Calu3 (cell line): Measurements from ENCODE around the gene ACAP2. TPM values are rescaled to one million over a fixed set of nuclear protein-coding genes. Genes with fewer than 3 reads are reported as not detected.
"Not testable (repeated sequence)": the region's sequence is repeated elsewhere in the genome, so short reads cannot be mapped to it uniquely, and the experiment has no call there.

Experiments used
- BruUV-seq: library from RNA; stranded (reverse); fragments of 400-500 nt; replicated peaks from 2 replicates; lab custom pipeline; 2021; lab: Mats Ljungman, UMichigan
- CTCF ChIA-PET: fragments of 300-600 bp; sonication (Branson Sonifier 250); formaldehyde crosslinking; loops from one replicate; lab custom pipeline; 2022; ENCODE audit warnings: antibody characterized with exemption; lab: Charles Lee
- DNase-seq: peaks from one replicate; pipeline ENCODE4 v3.0.0; 2022
- H3K27ac Mint-ChIP-seq: one replicate; pipeline ENCODE4 v1.8.0; 2022; ENCODE audit warnings: mixed read lengths; ENCODE audit not compliant: unreplicated experiment
- H3K27me3 Mint-ChIP-seq: one replicate; pipeline ENCODE4 v1.8.0; 2022; ENCODE audit warnings: mixed read lengths; ENCODE audit not compliant: unreplicated experiment
- H3K36me3 Mint-ChIP-seq: one replicate; pipeline ENCODE4 v1.8.0; 2022; ENCODE audit warnings: mild to moderate bottlenecking, moderate library complexity, mixed read lengths; ENCODE audit not compliant: insufficient read depth, unreplicated experiment
- H3K4me1 Mint-ChIP-seq: one replicate; pipeline ENCODE4 v1.8.0; 2022; ENCODE audit warnings: mild to moderate bottlenecking, low read depth, mixed read lengths; ENCODE audit not compliant: unreplicated experiment
- H3K4me3 Mint-ChIP-seq: one replicate; pipeline ENCODE4 v1.8.0; 2022; ENCODE audit warnings: mild to moderate bottlenecking, low read depth, moderate library complexity, mixed read lengths; ENCODE audit not compliant: unreplicated experiment
- H3K9me3 Mint-ChIP-seq: one replicate; pipeline ENCODE4 v1.8.0; 2022; ENCODE audit warnings: low read depth, mixed read lengths; ENCODE audit not compliant: unreplicated experiment
- CTCF ChIP-seq: fragments of 200-600 bp; IDR thresholded peaks from one replicate; pipeline ENCODE4 v1.8.0; 2022; ENCODE audit warnings: antibody characterized with exemption; ENCODE audit not compliant: unreplicated experiment
- intact Hi-C: fragments of 100-400 bp; cut with micrococcal nuclease; formaldehyde crosslinking; loops from one replicate; pipeline ENCODE4 v1.10.0; 2022; ENCODE audit not compliant: unreplicated experiment
- total RNA-seq: library from RNA; stranded (reverse); gene quantifications from 2 replicates; pipeline ENCODE4 v1.2.3, GENCODE V29; 2022

ACAP2 gene
- total RNA-seq, 1 experiment from 2014 or later: 74.0 TPM

- no peak for TF ChIP-seq CTCF
- no peak for DNase-seq
- CTCF ChIA-PET: interaction anchor here (0.7 kb wide), 1 partner anchor 285 kb away, joined by 3 read pairs; no protein-coding TSS in a partner anchor
- Mint-ChIP-seq H3K27me3 (no peaks in the 10 kb centered on the region), H3K9me3 (no peaks in the 10 kb centered on the region), H3K4me1 (peaks cover 8% of the 10 kb centered on the region), H3K4me3 (no peak overlapping the region), H3K27ac (no peak overlapping the region), H3K36me3 (peaks cover 15% of the 10 kb centered on the region)
- no TSS peak for BruUV-seq
- intact Hi-C loops: no loop called here
Measured at GRCh38 chr3:195296662-195297061, 146.2 kb downstream of the ACAP2 start.

- intact Hi-C loops: no loop called here
- H3K4me1 Mint-ChIP-seq: peaks cover 12% of the 10 kb centered on the region
- CTCF ChIA-PET: no interaction called here
Measured at GRCh38 chr3:195291121-195291520, 151.7 kb downstream of the ACAP2 start.

GRCh38 chr3:195290643-195291042 lies 152.2 kb downstream of the ACAP2 start:
- intact Hi-C loops, H3K27ac Mint-ChIP-seq, H3K9me3 Mint-ChIP-seq, H3K4me3 Mint-ChIP-seq, DNase-seq, CTCF ChIA-PET, BruUV-seq, H3K27me3 Mint-ChIP-seq: not testable (repeated sequence)
- peaks cover 14% of the 10 kb centered on the region for H3K4me1 Mint-ChIP-seq
- peaks cover 30% of the 10 kb centered on the region for H3K36me3 Mint-ChIP-seq

More at GRCh38 chr3:195291121-195291520, 151.7 kb downstream of the ACAP2 start:
- no peak for DNase-seq
- H3K9me3 Mint-ChIP-seq: no peaks in the 10 kb centered on the region
- no peak for TF ChIP-seq CTCF
- peaks cover 30% of the 10 kb centered on the region for H3K36me3 Mint-ChIP-seq
- no peak overlapping the region for H3K4me3 Mint-ChIP-seq
- no peak overlapping the region for H3K27ac Mint-ChIP-seq
- no TSS peak for BruUV-seq
- H3K27me3 Mint-ChIP-seq: no peaks in the 10 kb centered on the region

- TF ChIP-seq CTCF: no peak
- peaks cover 14% of the 10 kb centered on the region for H3K4me1 Mint-ChIP-seq
- no peaks in the 10 kb centered on the region for H3K27me3 Mint-ChIP-seq
- peaks cover 34% of the 10 kb centered on the region for H3K36me3 Mint-ChIP-seq
- H3K27ac Mint-ChIP-seq: peak overlapping the region; percentile 34
- intact Hi-C loops: no loop called here
- no peak for DNase-seq
- BruUV-seq: no TSS peak
- no peak overlapping the region for H3K4me3 Mint-ChIP-seq
- CTCF ChIA-PET: interaction anchor here (1.7 kb wide), 1 partner anchor 15 kb away, joined by 3 read pairs; the partner anchor contains the start of gene XXYLT1
- no peaks in the 10 kb centered on the region for H3K9me3 Mint-ChIP-seq
Measured at GRCh38 chr3:195286115-195286872, 156.5 kb downstream of the ACAP2 start.

GRCh38 chr3:195285372-195285771 lies 157.4 kb downstream of the ACAP2 start:
- peaks cover 14% of the 10 kb centered on the region for H3K4me1 Mint-ChIP-seq
- H3K27me3 Mint-ChIP-seq: no peaks in the 10 kb centered on the region
- no peak for TF ChIP-seq CTCF
- peaks cover 38% of the 10 kb centered on the region for H3K36me3 Mint-ChIP-seq
- BruUV-seq: no TSS peak
- DNase-seq: no peak
- H3K9me3 Mint-ChIP-seq: no peaks in the 10 kb centered on the region
- H3K27ac Mint-ChIP-seq: no peak overlapping the region
- H3K4me3 Mint-ChIP-seq: no peak overlapping the region
- intact Hi-C loops: no loop called here
- CTCF ChIA-PET: interaction anchor here (1.7 kb wide), 1 partner anchor 14 kb away, joined by 3 read pairs; the partner anchor contains the start of gene XXYLT1
